A204.1 (cell line): ENCODE data around the gene MARCHF4.
"Not testable (repeated sequence)": the region's sequence is repeated elsewhere in the genome, so short reads cannot be mapped to it uniquely, and the experiment has no call there.

Source experiments
- FAIRE-seq: peaks from 2 replicates; lab custom pipeline; 2012; peaks lifted over from hg19 to GRCh38; lab: Jason Lieb, UNC

MARCHF4 gene

DNA sequence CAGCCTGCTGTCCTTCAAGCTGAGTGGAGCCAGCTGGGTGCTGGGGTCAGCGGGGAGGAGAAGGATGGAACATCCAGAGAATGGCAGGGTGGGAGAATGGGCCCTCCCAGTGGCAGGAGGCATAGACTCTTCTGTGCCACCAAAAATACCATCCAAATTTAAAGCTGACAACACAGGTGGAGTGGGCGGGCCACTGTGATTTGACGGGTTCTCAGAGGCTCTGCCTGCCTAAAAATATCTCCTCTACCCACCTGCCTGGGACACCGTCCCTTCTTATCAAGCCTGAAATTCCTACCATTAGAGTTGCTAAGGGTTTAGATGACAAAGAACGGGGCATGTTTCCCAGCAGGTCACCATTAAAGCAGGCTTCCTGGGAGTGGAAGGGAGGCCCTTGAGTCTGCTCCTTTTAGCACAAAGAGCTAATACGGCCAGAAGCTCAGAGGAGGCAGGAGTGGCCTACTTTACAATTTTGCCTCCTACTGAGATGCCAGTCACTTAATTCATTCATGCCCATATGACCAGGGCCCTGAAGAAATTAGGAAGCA is 19.8 kb upstream of the MARCHF4 start:
- no peak for FAIRE-seq

DNA sequence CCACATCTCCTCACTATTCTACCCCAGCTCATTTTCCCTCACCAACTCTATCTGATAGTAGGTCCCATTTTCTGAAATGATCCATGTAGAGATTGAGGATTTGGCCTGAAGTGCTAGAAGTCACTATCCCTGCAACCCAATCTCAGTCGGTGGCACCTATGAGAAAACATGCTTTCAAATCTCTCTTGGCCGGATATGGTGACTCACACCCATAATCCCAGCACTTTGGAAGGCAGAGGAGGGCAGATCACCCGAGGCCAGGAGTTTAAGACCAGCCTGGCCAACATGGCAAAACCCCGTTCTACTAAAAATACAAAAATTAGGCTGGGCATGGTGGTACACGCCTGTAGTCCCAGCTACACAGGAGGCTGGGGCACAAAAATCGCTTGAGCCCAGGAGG is 19.1 kb upstream of the MARCHF4 start:
- FAIRE-seq, result no peak

DNA sequence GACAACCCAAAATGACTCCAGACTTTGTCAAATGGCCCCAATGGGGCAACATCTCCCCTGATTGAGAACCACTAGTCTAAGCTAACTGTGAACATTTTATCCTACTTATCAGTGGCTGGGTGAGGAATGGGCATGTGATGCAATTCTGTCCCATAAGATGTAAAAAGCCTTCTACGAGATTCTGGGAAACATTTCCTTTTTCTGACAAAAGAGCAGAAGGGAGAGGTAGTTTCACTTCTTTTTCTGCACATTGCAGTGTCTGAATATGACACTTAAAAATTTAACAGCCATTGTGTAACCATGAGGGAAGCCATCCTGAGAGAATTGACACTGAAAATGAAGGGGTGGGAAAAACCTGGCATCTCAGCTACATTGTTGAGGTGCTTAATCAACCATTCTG is 17.3 kb upstream of the MARCHF4 start:
- FAIRE-seq, result no peak

DNA sequence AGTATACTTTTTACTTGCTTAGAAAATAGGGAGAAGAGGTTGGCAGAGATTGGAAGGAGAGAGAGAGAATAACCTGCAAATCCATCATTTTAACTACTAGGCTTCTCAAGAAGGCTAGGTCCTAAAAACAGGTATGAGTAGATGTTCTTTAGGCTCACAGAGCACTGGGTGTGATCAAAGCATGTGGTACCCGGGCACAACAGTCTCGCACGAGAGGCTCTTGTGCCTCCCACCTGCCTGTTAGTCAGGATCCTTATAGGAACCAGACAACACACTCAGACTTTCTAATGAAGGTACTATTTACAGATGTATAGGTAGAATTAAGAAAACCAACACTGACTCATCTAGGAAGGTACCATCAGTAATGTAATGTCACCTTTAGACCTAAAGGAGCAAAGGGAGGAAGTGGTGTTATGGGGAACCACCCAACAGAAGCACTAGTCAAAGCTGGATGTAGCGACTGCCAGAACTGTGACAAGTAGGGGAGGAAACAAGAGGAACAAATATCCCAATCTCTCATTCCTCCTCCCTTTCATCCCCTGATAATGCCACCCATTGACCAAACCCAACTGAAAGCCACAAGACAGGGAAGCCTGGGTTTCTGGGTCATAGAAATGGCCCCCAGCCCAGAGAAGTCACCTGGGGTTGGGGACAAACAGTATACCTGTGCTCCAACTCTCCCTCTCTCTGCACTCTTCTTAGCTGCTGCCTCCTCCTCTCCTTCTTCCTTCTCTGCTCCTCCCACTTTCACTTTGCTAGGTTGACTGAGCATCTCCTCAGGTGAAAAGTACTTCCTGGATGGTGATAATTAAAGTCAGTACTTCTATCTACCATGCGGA is 16.0 kb upstream of the MARCHF4 start:
- no peak for FAIRE-seq

DNA sequence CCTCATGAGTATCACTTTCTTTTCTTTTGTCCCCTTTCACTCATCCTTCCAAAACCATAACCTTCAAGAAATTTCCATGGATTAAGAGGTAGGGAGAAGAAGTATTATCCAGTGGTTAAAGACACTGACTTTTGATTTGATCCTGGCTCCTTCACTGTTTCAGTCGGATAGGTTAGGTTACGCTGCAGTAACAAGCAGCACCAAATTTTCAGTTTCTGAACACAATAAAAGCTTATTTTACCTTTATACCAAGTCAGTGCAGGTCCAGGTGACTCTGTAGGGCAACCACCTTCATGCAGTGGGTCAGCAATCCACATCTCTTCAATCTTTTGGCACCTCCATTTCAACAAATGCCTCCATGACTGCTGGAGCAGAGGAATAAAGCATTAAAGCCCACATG is 15.0 kb upstream of the MARCHF4 start:
- no peak for FAIRE-seq

DNA sequence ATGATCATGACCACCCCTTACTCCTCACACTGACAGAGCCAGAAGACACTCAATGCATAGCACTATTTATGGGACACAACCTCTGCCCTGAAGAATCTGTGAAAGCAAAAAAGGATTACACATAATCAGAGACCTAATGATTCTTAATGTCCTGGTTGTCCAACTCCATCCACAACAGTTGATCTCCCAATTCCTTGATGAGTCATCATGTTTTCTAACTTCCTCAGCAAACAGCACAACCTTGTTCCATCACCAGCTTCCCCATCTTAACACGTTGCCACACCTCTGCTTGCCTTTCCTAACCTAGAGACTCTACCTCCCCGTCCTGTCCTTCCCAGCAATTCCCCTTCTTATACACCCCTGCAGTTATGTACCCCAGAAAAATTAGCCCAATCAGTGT is 13.2 kb upstream of the MARCHF4 start:
- FAIRE-seq, result no peak

DNA sequence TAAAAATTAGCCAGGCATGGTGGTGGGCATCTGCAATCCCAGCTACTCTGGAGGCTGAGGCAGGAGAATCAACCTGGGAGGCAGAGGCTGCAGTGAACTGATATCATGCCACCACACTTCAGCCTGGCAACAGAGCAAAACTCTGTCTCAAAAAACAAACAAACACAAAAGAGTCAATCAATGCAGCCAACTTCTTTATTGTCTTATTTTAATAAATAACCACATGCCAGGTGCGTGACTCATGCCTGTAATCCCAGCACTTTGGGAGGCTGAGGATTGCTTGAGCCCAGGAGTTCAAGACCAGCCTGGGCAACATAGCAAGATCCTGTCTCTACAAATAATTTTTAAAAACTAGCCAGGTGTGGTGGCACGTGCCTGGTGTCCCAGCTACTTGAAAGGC is 12.1 kb upstream of the MARCHF4 start:
- FAIRE-seq, result not testable (repeated sequence)

DNA sequence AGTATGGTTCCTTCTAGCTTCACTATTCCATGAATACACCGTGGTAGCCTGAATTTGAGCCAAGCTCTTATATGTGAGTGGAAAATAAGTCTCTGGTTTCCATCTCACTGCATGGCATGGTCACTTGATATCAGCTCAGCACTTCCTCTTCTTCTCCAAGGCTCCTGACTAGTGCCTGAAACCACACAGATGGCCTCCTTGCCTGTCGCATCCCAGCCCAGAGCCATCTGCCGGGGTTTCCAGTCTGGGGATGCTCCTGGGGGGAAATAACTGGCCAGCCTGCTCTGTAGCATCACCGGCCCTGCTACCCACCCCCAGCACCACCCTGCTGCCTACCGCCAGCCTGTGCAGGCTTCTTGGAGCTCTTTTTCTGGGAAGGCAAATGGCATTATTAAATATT is 7.7 kb upstream of the MARCHF4 start:
- no peak for FAIRE-seq

DNA sequence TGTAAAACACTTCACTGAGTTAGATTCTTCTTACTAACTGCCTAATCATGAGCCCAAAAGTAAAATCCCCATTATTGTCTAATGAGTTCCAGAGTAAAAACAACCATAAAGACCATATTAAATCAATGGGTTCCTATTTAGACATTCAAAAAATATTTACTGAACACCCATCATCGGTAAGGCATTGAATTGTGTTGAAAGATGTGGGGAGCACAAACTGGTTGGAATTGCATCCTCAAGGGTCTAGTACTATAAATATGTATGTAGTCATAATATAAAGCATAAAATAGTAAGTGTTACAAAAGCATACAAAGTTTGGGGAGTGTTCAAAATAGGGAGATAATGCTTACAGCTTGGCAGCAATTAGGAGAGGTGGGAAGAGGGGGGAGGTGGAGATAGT is 3.0 kb upstream of the MARCHF4 start:
- FAIRE-seq, result no peak

DNA sequence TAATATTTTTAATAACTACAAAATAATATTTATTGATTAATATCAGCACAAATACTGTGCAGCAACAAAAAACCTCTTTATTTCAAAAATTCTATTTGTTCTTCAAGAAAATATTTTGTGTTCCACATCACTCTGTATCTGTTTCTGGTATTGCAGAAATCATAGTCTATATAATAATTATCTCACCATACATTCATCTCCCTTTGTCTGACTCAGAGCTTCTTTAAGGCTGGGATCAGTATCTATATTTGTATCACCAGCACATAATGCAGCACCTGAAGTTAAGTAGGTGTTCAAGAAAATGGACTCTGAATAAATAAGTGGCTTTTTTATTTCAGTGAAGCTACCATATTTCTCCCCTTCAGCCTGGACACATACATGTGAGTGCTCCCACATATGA is 1.6 kb upstream of the MARCHF4 start:
- FAIRE-seq, result no peak

DNA sequence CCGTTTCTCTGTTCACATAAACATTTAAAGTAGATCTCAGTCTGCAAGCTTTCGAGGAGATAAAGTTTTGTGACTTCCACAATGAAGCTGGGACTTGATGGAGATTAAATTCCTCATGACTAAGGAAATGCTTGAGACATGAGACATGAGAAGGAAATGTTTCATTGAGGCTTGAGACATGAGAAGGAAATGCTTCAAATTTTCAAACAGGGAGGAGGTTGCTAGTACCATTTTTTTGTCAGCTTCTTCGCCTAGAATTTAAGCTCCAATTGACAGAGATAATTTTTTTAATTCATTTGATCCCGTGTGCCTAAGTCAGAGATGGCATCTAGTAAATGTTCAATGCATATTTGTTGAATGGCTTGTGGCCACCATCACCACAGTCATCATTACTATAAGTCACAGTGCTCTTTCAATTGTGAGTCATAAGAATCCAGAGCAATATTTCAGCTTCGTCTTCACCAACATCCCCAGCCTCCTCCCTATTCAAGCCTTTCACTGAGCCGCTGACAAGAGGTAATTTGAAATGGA is 543 bp upstream of the MARCHF4 start:
- FAIRE-seq, result no peak

DNA sequence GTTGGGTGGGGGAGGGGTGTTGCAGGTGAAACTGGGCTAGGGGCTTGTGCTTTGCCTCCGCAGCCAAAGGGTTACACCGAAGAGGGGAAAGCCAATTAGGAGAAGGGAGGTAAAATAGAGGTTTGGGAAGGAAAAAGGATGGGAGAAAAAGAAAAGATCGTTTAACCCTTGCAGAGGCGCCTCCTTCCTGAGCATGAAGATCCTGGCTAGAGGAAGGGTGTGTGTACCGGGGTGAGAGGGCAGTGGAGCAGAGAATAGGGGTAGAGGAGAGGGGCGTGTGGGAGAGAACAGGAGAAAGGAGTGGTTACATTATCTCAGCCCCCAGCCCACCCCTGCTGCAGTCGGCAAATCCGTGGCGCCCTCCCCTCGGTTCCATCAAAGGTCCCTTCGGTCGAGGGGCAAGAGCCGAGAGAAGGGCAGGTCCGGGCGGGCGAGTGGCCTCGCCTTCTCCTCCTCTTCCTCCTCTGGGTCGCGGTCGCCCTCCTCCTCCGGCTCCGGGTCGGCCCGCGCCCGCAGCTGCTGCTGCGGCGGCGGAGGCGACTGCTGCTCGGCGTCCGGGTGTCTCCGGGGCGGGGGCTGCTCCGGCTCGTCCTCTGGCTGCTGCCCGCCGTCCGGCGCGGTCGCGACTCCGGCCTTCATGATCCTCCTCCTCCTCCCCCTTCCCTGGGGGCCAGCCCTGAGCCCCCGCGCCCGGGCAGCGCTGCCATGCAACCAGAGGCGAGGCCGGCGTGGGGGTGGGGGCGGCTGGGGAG is 1.1 kb downstream of the MARCHF4 start:
- no peak for FAIRE-seq

DNA sequence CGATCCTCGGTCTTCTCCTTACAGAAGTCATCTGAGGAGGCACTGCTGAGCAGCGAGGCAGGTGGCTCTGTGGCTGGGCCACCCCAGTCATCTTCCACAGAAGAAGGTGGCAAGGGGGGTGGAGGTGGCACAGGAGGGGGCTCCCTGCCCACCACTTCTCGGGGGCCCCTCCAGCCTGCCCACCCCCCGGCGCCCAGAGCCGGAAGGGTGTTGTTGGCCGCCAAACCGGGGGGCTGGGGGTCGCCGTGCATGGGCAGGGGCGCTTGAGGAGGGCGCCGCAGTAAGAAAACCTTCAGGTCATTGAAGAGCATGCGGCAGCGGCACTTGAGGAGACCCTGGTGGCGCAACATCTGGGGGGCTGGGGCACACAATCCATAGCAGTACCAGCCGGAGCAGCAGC is 2.5 kb downstream of the MARCHF4 start:
- no peak for FAIRE-seq

DNA sequence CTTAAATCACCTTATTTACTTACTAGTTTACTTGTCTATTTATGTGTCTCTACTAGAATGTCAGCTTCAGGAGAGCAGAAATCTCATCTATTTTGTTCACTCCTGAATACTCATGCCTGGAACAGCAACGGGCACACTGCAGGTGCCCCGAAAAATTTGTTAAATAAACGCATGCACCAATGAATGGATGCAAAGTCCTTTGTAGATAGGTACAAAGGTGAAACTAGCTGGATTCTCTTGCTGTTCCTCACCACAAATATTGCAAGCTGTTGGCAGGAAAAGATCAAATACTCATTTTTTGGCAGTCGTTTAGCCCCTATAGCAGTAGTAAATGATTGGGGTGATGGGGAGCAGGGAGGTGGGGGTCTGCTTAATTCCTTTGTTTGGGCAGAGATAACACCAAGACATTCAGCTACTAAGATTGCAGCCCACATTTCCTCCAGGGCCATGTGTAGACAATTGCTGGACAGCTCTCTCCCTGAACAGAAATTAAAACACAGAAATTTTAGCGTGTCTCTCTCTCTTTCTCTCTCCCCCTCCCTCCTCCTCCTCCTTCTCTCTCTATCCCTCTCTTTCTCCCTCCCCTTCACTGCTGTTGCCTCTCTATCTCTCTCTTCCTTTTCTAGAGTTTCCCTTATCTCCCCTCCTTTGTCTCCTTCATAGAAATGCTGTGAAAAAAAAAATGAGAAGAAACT is 5.4 kb downstream of the MARCHF4 start:
- FAIRE-seq, result no peak

DNA sequence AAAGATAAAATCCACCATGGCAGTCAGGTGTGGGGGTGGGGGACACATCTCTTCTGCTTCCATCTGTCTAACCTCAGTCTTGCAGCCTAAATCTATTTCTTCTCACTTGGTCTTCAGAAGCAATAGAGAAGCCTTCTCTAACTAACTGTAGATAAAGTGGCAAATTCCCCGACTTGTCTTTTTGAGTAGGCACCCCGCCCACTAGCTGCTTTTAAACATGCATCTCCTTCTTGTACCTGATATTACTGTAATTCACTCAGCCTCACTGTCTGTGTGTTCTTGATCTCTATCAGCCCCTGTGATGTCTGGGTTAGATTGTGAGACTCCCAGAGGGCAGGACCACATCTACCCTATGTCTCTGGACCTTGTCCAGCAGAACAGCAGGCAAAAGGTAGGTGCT is 6.8 kb downstream of the MARCHF4 start:
- no peak for FAIRE-seq

DNA sequence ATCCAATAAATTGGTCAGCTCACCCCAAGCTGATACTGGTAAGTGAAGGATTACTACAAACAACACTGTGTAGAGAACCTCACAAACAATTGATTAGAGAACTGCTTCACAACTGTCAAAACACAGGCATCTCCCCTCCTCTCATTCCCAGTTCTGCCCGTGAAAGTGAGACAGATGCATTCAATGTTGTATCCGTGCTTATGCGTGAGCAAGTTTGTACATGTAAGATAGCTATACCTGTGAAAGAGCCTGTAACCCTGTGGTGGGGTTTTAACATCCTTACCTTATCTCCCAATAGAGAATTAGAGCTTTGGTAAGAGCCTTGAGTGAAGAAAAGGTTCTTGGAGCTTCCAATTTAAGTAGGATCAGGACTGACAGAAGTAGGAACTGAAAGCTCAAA is 9.1 kb downstream of the MARCHF4 start:
- FAIRE-seq, result no peak

DNA sequence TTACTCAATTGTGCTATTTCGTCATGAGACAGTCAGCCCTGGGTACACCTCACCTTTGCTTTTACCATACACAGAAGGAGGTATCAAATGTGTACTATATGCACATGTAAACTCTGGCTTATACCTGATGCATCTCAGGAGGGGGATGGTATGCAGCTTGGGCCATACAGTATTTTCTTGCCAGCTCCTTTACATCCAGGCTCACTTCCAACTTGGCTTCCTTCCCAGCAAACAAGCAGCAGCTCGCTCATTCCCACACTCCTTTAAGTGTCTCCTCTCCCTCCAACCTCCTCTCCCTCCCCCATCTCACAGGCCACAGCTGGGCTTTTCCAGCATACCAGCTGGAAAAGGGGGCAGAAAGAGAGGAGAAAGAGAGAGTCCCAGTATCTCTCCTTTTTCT is 9.6 kb downstream of the MARCHF4 start:
- FAIRE-seq, result no peak

DNA sequence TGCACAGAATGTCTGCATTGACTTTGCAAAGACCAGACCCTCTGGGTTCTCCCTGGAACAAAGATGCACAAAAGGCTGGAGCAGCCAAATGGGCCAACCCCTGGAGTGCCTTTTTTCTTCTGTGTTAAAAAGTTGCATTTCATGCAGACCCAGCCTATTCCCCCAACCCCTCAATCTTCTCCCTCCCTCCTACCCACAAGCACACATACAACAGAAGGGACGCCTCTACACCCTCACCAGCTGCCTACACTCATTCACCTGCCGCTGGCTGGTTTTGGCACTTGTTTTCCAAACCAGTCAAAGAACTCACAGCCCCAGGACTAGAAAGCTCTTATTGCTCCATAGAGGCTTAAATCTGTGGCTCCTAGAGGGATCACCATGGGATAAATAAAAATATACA is 16.6 kb downstream of the MARCHF4 start:
- no peak for FAIRE-seq

DNA sequence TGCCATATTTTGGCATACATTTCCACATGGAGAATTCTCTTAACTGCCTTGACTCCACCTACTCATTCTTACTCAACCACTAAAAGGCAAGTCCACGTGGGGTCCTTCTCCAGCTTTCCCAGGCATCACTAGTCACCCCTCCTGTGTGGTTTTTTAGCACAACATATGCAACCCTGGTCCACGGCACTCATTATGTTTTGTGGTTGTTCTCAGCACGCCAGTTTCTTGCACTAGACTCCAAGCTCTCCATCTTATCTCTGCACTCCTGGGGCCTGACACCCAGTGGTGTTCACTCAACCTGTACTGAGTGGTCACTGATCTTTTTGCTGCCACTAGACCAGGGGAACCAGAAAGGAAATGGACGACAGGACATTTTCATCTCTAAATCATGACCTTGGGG is 18.0 kb downstream of the MARCHF4 start:
- no peak for FAIRE-seq

DNA sequence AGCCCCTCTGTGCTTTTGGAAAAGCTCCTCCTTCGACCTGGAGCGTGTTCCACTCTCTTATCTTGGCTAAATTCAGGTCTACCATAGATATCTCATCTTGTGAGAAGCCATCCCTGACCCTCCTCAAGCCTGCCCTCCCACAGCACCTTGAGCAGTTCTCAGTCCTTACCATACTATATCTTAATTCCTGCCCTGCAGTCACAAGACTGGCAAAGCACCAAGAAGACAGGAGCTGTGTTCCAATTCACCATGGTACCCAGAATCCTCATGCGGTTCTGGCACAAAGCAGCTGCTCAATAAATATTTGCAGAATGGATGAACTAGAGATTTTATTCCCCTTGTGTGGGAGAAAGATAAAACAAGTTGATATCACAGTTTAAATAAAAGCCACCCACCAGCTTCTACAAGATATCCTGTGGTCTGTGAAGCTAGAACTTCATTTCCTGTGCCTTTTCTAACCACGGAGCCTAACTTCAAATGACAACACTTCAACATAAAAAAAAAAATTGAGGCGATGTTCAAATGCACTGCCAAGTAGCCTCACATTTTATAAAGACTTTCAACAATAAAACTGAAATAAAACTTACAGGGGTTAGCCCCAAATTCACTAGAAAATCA is 19.5 kb downstream of the MARCHF4 start:
- FAIRE-seq, result no peak

DNA sequence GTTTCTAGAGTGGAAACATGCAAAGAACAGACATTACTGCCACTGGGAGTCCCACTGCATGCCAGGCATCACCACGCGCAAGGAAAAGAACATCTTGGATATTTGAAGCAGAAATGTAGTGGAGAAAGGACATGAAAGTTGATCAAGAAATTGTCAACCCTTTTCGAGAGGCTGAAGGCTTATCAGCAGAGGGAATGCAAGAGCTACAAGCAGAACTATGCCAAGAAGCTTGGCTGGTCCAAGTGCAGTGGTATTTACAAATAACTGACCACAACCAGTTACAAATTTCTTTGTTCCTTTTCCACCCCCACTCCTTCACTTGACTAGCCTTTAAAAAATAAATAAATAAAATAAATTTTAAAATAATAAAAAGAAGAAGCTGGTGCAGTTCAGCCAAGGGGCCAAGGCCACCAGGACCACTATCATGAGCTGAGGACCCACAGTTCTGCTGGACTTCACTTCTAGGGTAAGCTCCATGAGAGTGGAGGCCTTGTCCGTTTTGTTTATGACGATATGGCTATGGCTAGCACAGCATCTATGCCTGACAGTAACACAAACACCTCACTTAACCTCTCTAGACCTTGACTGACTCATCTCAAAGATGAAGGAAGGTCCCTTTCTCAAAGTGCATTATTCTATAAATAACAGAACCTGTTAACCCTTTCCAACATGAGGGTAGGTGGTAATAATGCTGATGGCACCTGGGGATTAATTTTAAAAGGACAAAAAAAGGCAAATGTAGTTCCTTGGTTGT is 20.9 kb downstream of the MARCHF4 start:
- no peak for FAIRE-seq
